ENCODE results near the gene RIBC2. TPM values are rescaled to one million over a fixed set of nuclear protein-coding genes. Genes with fewer than 3 reads are reported as not detected.
"Not testable (repeated sequence)": the region's sequence is repeated elsewhere in the genome, so short reads cannot be mapped to it uniquely, and the experiment has no call there.

RIBC2 gene
- total and polyA plus RNA-seq, 8 donors: 4.3 to 12.1 (median 8.9) TPM

GRCh38 chr22:45456811-45457210, 43.3 kb downstream of the RIBC2 start:
- Histone ChIP-seq H3K4me3 (no peak overlapping the region), H3K4me1 (no peaks in the 10 kb centered on the region), H3K27me3 (no peaks in the 10 kb centered on the region), H3K27ac (no peak overlapping the region), H3K9me3 (no peaks in the 10 kb centered on the region), H3K36me3 (no peaks in the 10 kb centered on the region)
- intact Hi-C loops (cut with DNase I): no loop called here
- TF ChIP-seq CTCF (IDR thresholded peaks at IDR 0.05): no peak
- DNase-seq (no peak), ATAC-seq (no peak)

GRCh38 chr22:45458532-45458931, 45.0 kb downstream of the RIBC2 start:
- H3K36me3 ChIP-seq: no peaks in the 10 kb centered on the region
- H3K4me3 ChIP-seq: no peak overlapping the region
- no peak for ATAC-seq
- no peak for TF ChIP-seq CTCF (IDR thresholded peaks at IDR 0.05)
- no peak overlapping the region for H3K27ac ChIP-seq
- intact Hi-C loops (cut with DNase I): no loop called here
- H3K4me1 ChIP-seq: no peaks in the 10 kb centered on the region
- no peak for DNase-seq
- no peaks in the 10 kb centered on the region for H3K9me3 ChIP-seq
- H3K27me3 ChIP-seq: no peaks in the 10 kb centered on the region

- ATAC-seq: no peak
- intact Hi-C loops (cut with DNase I): no loop called here
- Histone ChIP-seq H3K27ac (no peak overlapping the region), H3K9me3 (no peaks in the 10 kb centered on the region), H3K4me1 (no peaks in the 10 kb centered on the region), H3K36me3 (no peaks in the 10 kb centered on the region), H3K27me3 (no peaks in the 10 kb centered on the region), H3K4me3 (no peak overlapping the region)
- DNase-seq: no peak
- TF ChIP-seq CTCF (IDR thresholded peaks at IDR 0.05): no peak
These were observed 45.7 kb downstream of the RIBC2 start for GRCh38 chr22:45459235-45459634.

GRCh38 chr22:45460288-45461109, 47.0 kb downstream of the RIBC2 start:
- Histone ChIP-seq H3K4me3 (no peak overlapping the region), H3K27ac (peak overlapping the region in 1 of 2 donors; percentile 26), H3K27me3 (no peaks in the 10 kb centered on the region), H3K36me3 (no peaks in the 10 kb centered on the region), H3K9me3 (no peaks in the 10 kb centered on the region), H3K4me1 (no peaks in the 10 kb centered on the region)
- intact Hi-C loops (cut with DNase I): no loop called here
- peak in 2 of 4 donors; percentile 84 to 94 for DNase-seq
- TF ChIP-seq CTCF (IDR thresholded peaks at IDR 0.05): no peak
- peak; percentile 80 for ATAC-seq

GRCh38 chr22:45462034-45462655, 48.7 kb downstream of the RIBC2 start:
- no peak for ATAC-seq
- Histone ChIP-seq H3K27me3 (no peaks in the 10 kb centered on the region), H3K9me3 (no peaks in the 10 kb centered on the region), H3K4me1 (no peaks in the 10 kb centered on the region), H3K36me3 (no peaks in the 10 kb centered on the region), H3K27ac (no peak overlapping the region), H3K4me3 (no peak overlapping the region)
- no peak for TF ChIP-seq CTCF (IDR thresholded peaks at IDR 0.05)
- intact Hi-C loops (cut with DNase I): no loop called here
- peak in 1 of 4 donors; percentile 49 for DNase-seq

GRCh38 chr22:45463691-45464090, 50.2 kb downstream of the RIBC2 start:
- H3K4me1 ChIP-seq; ATAC-seq; H3K36me3 ChIP-seq; H3K4me3 ChIP-seq; H3K9me3 ChIP-seq; H3K27me3 ChIP-seq; H3K27ac ChIP-seq; DNase-seq; intact Hi-C loops (cut with DNase I): not testable (repeated sequence)
